ENCODE measurements around the gene RGPD5.
"Not testable (repeated sequence)": the region's sequence is repeated elsewhere in the genome, so short reads cannot be mapped to it uniquely, and the experiment has no call there.

Gene RGPD5

DNA sequence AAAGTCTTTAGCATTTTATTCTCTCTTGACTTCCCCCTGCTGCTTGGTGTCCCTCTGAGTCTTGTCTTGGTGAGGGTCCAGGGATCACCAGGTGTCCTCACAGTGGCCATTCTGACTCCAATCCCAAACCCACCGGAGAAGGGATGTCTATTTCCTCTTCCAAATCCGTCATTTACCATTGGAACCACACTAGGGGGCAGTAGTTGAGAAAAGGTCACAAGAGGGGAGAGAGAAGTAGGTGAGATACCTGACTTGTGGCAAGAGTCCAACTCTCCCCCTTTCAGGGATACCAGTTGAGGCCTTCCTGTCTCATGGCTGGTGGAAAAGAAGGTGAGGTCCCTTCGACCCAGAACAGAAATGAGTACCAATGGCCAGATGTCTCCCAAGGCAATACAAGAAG is 82.5 kb downstream of the RGPD5 start:
- in situ Hi-C loops (cut with HindIII; ENCODE audit: low sequenced_read_pairs); DNase-seq (ENCODE audit: low read depth, low spot score); H3K4me3 ChIP-seq (ENCODE audit: low read depth, low read length): not testable (repeated sequence)

DNA sequence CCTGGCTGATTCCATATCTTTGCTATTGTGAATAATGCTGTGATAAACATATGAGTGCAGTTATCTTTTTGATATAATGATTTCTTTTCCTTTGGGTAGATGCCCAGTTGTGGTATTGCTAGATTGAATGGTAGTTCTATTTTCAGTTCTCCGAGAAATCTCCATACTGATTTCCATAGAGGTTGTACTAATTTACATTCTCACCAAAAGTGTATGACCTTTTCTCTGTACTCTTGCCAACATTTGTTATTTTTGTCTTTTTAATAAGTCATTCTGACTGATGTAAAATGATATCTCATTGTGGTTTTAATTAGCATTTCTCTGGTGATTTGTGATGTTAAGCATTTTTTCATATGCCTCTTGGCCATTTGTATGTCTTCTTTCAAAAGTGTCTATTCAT is 88.0 kb downstream of the RGPD5 start:
- DNase-seq (ENCODE audit: low read depth, low spot score); in situ Hi-C loops (cut with HindIII; ENCODE audit: low sequenced_read_pairs); H3K4me3 ChIP-seq (ENCODE audit: low read depth, low read length): not testable (repeated sequence)

DNA sequence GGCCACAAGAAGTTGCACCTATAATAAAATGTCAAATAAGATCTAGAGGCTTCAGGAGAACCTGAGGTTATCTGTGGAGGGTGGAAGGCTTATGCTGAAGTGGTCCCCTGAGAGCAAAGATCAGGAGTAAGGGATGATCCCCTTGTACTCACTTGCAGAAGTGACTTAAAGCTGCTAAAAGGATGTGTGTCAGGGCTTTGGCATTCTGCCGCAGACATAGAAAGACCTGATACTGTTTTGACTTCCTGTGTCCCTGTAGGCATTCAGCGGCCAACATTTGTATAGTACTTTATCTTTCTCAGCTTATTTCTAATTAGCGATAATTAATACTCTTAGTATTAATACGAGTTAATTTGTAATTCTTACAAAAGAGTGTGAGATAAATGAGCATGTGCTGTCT is 94.3 kb downstream of the RGPD5 start:
- in situ Hi-C loops (cut with HindIII; ENCODE audit: low sequenced_read_pairs); H3K4me3 ChIP-seq (ENCODE audit: low read depth, low read length); DNase-seq (ENCODE audit: low read depth, low spot score): not testable (repeated sequence)

DNA sequence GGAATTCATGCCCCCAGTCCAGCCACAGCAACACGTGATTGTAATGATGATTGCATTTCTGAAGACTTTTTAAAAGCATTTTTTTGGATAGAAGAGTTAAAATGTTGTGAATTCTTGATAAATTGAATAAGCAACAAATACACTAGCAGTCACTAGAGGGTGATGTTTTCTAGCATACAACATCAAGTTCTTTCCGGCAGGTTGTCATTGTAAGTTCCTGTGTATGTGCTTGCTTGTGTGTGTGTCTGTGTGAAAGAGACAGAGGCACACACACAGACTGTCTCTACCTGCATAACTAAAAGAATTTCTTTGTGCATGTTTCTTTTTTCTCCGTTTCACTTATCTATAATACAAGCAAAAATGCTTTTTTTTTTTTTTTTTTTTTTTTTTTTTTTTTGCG is 95.8 kb downstream of the RGPD5 start:
- H3K4me3 ChIP-seq (ENCODE audit: low read depth, low read length); in situ Hi-C loops (cut with HindIII; ENCODE audit: low sequenced_read_pairs); DNase-seq (ENCODE audit: low read depth, low spot score): not testable (repeated sequence)

DNA sequence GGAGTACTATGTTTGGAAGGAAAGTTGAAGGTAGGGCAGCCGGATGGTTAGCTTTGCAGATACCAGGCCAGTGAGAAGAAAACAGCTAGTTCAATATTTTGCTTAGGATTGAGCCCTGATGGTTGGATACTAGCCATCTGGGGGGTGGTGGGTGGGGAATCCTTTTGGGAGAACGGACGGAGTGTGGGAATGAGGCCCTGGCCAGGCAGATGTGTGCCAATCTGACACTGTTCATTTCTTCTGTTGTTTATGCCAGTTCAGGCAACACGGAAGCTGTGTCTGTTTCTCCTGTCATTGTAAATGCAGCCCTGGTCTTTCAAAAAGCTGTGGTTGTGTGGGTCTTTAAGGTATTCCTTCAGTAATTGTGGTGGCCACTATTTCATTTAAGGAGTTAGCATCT is 96.9 kb downstream of the RGPD5 start:
- H3K4me3 ChIP-seq (ENCODE audit: low read depth, low read length); in situ Hi-C loops (cut with HindIII; ENCODE audit: low sequenced_read_pairs); DNase-seq (ENCODE audit: low read depth, low spot score): not testable (repeated sequence)

DNA sequence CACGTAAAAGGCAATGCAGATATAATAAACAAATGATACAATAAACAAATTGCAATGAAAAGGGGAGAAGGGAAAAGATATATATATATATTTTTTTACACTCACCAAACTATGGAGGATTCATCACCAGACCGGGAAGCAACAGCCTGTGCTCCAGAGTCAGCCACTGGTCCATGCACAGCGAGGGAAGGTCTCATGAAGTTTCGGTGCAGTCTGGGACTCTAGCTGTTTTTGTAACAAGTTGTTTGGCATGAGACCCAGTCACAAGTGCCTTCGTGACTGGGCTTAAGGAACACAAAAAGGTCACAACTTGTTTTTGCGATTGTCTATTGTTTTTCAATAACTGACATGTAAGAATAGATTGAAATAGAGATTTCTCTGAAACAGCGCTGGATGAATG is 99.6 kb downstream of the RGPD5 start:
- DNase-seq (ENCODE audit: low read depth, low spot score); in situ Hi-C loops (cut with HindIII; ENCODE audit: low sequenced_read_pairs): not testable (repeated sequence)

DNA sequence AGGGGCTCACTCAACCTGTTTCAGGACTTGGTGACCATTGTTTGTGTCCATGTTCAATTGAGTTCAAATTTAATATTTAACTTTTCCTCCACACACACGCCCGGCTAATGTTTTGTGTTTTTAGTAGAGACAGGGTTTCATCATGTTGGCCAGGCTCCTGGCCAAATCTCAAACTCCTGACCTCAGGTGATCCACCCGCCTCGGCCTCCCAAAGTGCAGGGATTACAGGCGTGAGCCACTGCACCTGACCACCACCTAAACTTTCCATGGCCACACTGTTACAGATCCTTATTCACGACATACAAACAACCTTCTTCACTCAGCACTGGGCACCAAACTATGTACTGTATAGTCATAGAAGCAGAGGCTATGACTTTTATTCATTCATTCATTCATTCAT is 100.0 kb downstream of the RGPD5 start:
- in situ Hi-C loops (cut with HindIII; ENCODE audit: low sequenced_read_pairs); DNase-seq (ENCODE audit: low read depth, low spot score): not testable (repeated sequence)

More for the DNA sequence above, 99.6 kb downstream of the RGPD5 start:
- H3K4me3 ChIP-seq (ENCODE audit: low read depth, low read length): not testable (repeated sequence)

DNA sequence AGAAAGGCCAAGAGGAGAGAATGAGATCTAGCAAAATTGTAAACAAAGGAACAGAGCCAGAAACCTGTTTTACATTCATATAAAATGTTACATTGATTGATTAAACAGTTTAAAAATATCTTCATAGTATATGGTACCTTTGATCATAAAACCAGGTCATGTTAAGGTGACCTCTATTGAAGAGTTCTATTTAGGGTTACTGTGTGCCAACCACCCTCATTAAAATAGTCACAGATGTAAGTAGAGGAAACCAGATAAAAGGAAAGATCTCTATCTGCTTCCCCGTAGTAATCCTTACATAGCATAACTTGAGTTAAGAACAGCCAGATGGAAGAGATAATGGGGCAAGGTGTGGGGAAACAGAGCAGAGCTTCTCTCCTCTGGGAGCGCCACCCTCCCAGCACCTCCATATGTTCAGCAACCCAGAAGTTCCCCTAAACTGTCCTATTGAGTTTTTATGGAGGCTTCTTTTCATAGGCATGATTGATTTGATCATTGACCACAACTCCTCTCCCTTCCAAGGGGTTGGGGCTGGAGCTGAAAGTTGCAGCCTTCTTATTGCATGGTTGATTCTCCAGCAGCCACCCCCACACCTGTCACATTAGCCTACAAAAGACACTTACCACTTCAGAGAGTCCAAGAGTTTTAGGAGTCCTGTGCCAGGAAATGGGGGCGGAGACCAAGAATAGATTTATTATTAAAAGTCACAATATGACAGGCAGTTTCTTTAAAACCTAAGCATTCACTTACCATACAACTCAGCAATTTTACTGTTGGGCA is 101.2 kb downstream of the RGPD5 start:
- H3K4me3 ChIP-seq (ENCODE audit: low read depth, low read length); DNase-seq (ENCODE audit: low read depth, low spot score); in situ Hi-C loops (cut with HindIII; ENCODE audit: low sequenced_read_pairs): not testable (repeated sequence)

More for the DNA sequence above, 100.0 kb downstream of the RGPD5 start:
- not testable (repeated sequence) for H3K4me3 ChIP-seq (ENCODE audit: low read depth, low read length)

DNA sequence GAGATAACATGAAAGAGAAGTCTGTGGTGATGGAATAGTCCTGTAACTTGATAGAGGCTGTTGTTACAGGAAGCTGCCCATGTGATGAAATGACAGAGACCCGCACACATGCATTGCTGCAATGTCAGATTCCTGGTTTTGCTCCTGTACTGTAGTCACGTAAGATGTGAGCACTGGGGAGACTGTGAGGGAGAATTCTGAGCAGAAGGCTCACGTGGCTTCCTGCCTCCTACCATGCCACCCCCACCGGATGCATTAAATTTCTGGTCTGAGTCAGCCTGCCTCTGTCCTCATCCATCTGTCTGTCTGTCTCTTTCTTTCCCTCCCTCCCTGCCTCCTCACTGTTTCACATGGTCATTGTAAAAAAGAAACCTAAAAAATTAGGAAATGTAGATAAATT is 102.1 kb downstream of the RGPD5 start:
- DNase-seq (ENCODE audit: low read depth, low spot score); H3K4me3 ChIP-seq (ENCODE audit: low read depth, low read length); in situ Hi-C loops (cut with HindIII; ENCODE audit: low sequenced_read_pairs): not testable (repeated sequence)

DNA sequence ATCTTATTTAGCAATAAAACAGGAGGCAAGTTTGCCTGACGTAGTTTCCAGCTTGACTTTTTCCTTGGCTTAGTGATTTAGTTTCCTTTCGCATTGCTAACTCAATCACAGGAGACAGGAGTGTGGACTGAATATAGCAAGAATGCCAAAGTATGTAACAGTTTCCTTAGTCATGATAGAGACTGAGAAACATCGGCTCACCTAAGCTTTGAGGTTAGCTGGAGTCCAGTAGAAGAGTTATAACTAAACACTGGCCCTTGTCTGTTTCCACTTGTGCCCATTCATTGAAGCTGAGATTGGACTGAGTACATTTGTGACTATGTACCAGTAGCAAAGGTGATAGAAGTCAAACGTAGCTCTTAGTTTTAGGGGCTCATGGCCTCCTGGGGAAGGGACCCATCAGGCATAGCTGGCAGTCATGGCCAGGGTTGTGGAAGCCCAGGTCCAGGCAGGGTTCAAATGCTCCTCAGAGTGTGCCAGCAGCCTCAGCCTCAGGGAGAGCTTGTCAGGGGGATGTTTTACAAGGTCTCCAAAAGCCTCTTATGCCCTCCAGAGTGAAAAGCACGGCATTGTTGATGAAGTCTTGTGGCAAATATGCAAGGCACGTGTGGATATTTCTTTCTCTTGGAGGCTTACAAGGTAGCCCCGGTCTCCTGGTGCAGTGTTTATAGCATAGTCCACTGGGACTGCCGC is 103.8 kb downstream of the RGPD5 start:
- DNase-seq (ENCODE audit: low read depth, low spot score); in situ Hi-C loops (cut with HindIII; ENCODE audit: low sequenced_read_pairs); H3K4me3 ChIP-seq (ENCODE audit: low read depth, low read length): not testable (repeated sequence)

DNA sequence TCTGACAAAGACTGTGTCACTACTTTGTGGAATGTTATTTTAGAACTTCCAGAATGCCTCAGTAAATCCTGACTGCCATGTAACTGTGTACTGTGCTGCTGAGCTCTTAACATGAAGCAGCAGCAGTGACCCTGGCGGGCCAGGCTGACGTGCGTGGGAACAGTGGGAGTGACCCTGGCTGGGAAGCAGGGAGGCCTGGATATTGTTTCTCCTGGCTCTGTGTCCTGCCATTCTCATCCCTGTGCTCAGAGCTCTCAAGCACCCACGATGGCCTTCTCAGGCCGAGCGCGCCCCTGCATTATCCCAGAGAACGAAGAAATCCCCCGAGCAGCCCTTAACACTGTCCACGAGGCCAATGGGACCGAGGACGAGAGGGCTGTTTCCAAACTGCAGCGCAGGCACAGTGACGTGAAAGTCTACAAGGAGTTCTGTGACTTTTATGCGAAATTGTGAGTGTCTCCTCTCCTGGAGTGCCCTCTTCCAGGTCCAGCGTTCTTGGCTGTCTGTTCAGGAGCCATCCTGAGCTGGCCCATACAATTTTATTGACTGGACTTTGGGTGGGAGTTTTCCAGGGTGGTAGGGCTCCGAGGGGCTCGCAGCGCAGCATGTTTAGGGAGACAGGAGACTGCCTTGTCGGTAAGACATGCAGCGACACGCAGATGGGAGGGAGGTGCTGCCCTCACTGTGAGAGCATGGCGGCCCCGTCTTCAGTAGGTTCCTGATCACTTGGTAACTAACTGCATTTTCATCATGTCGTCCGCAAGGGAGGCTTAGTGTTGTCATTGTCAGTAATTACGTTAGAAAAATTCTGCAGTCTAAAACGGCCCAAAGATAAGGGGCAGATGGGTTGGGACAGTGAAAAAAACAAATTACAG is 104.6 kb downstream of the RGPD5 start, which contains the start of gene LIMS3:
Gene LIMS3 (plus strand): TSS at position 227 of the 875 bp plus-strand sequence. CDS start 41 bp downstream, at position 268.
- DNase-seq (ENCODE audit: low read depth, low spot score); in situ Hi-C loops (cut with HindIII; ENCODE audit: low sequenced_read_pairs); H3K4me3 ChIP-seq (ENCODE audit: low read depth, low read length): not testable (repeated sequence)

DNA sequence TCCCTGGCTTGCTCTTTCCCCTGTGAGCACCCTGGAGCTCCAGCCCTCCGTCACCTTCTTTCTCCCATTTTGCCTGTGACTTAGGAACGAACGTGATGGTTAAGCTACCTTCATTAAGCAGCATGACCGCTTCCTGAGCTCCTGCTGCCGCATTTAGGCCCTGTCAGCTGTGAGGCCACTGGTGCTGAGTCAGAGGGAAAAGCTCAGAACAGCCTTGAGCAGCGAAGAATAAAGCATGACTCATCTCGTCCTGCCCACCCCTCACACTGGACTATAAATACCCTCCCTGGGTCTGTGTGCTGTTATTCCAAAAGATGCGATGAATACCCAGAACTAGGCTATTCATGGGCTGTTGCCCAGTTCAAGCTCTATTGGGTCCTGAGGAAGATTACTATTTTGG is 111.7 kb downstream of the RGPD5 start:
- DNase-seq (ENCODE audit: low read depth, low spot score); H3K4me3 ChIP-seq (ENCODE audit: low read depth, low read length); in situ Hi-C loops (cut with HindIII; ENCODE audit: low sequenced_read_pairs): not testable (repeated sequence)
